WTC11 (cell line): ENCODE measurements around the gene CARD6. TPM values are rescaled to one million over a fixed set of nuclear protein-coding genes. Genes with fewer than 3 reads are reported as not detected.

ENCODE experiments used
- ATAC-seq: fragments of 200-7000 bp; cut with Tn5 transposase; 2 replicates; pipeline ENCODE4 v1.10.0; 2021; ENCODE audit warnings: mild to moderate bottlenecking, moderate library complexity
- CTCF ChIA-PET: fragments of 300-600 bp; sonication (Branson Sonifier 250); formaldehyde crosslinking; loops from one replicate; lab custom pipeline; 2021; ENCODE audit warnings: antibody characterized with exemption; lab: Charles Lee
- POLR2A ChIA-PET: fragments of 350-600 bp; sonication (Branson Sonifier 250); formaldehyde crosslinking; loops from one replicate; lab custom pipeline; 2021; ENCODE audit warnings: antibody characterized with exemption; lab: Charles Lee
- DNase-seq: peaks from one replicate; pipeline ENCODE4 v3.0.0; 2021; ENCODE audit warnings: low spot score
- H3K27ac Mint-ChIP-seq: 2 replicates; pipeline ENCODE4 v1.8.0; 2021; ENCODE audit warnings: mixed read lengths
- H3K27me3 Mint-ChIP-seq: 2 replicates; pipeline ENCODE4 v1.8.0; 2021; ENCODE audit warnings: low read depth, mild to moderate bottlenecking, moderate library complexity, mixed read lengths
- H3K36me3 Mint-ChIP-seq: 2 replicates; pipeline ENCODE4 v1.8.0; 2021; ENCODE audit warnings: mixed read lengths
- H3K4me1 Mint-ChIP-seq: 2 replicates; pipeline ENCODE4 v1.8.0; 2022; ENCODE audit warnings: mixed read lengths
- H3K4me3 Mint-ChIP-seq: 2 replicates; pipeline ENCODE4 v1.8.0; 2021; ENCODE audit warnings: mild to moderate bottlenecking, moderate library complexity, mixed read lengths
- H3K9me3 Mint-ChIP-seq: 2 replicates; pipeline ENCODE4 v1.8.0; 2021; ENCODE audit warnings: mixed read lengths
- AR ChIP-seq: fragments of 250-450 bp; sonication (Bioruptor Pico); IDR thresholded peaks from 2 replicates; pipeline ENCODE4 v1.9.0; 2021; ENCODE audit warnings: mild to moderate bottlenecking
- CREM ChIP-seq: sonication (generic); formaldehyde crosslinking; IDR thresholded peaks from 2 replicates; pipeline ENCODE4 v1.8.1; 2022; ENCODE audit warnings: mild to moderate bottlenecking, missing genetic modification reagents, moderate library complexity
- ERG ChIP-seq: fragments of 250-450 bp; sonication (Bioruptor Pico); IDR thresholded peaks from 2 replicates; pipeline ENCODE4 v1.8.0; 2021; ENCODE audit warnings: mild to moderate bottlenecking
- ESRRA ChIP-seq: sonication (generic); formaldehyde crosslinking; IDR thresholded peaks from 2 replicates; pipeline ENCODE4 v1.8.1; 2022; ENCODE audit warnings: mild to moderate bottlenecking, missing genetic modification reagents, borderline replicate concordance
- MLX ChIP-seq: sonication (generic); formaldehyde crosslinking; IDR thresholded peaks from 2 replicates; pipeline ENCODE4 v1.8.1; 2023; ENCODE audit warnings: mild to moderate bottlenecking, missing genetic modification reagents, moderate library complexity
- NFYB ChIP-seq: sonication (generic); formaldehyde crosslinking; conservative IDR thresholded peaks from 2 replicates; pipeline ENCODE4 v1.8.0; 2022; ENCODE audit warnings: low read depth, missing genetic modification reagents
- NR3C1 ChIP-seq: sonication (generic); formaldehyde crosslinking; conservative IDR thresholded peaks from 2 replicates; pipeline ENCODE4 v1.8.1; 2023; ENCODE audit warnings: low read depth, mild to moderate bottlenecking, missing genetic modification reagents
- PRDM15 ChIP-seq: sonication (generic); formaldehyde crosslinking; IDR thresholded peaks from 2 replicates; pipeline ENCODE4 v1.8.0; 2022; ENCODE audit warnings: missing genetic modification reagents
- RORB ChIP-seq: fragments of 250-450 bp; sonication (Bioruptor Pico); IDR thresholded peaks from 2 replicates; pipeline ENCODE4 v1.9.0; 2021; ENCODE audit warnings: mild to moderate bottlenecking
- SMAD3 ChIP-seq: sonication (generic); formaldehyde crosslinking; IDR thresholded peaks from 2 replicates; pipeline ENCODE4 v1.8.0; 2022; ENCODE audit warnings: missing genetic modification reagents, mild to moderate bottlenecking, borderline replicate concordance
- TEAD4 ChIP-seq: sonication (generic); formaldehyde crosslinking; IDR thresholded peaks from 2 replicates; pipeline ENCODE4 v1.8.0; 2022; ENCODE audit warnings: mild to moderate bottlenecking, missing genetic modification reagents
- ZNF263 ChIP-seq: sonication (generic); formaldehyde crosslinking; IDR thresholded peaks from 2 replicates; pipeline ENCODE4 v1.8.1; 2022; ENCODE audit warnings: low read depth, mild to moderate bottlenecking, moderate library complexity, missing genetic modification reagents
- ZNF671 ChIP-seq: fragments of 250-450 bp; sonication (Bioruptor Pico); IDR thresholded peaks from 2 replicates; pipeline ENCODE4 v1.8.0; 2021; ENCODE audit warnings: mild to moderate bottlenecking
- total RNA-seq: library from RNA; stranded (reverse); gene quantifications from 3 replicates; pipeline ENCODE4 v1.2.3, GENCODE V29; 2021
- TF ChIP-seq, protein P1 (sequence below): sonication (generic); formaldehyde crosslinking; conservative IDR thresholded peaks from 2 replicates; pipeline ENCODE4 v1.8.1; 2022; ENCODE audit warnings: mild to moderate bottlenecking, missing genetic modification reagents
- TF ChIP-seq, protein P2 (sequence below): sonication (generic); formaldehyde crosslinking; IDR thresholded peaks from 2 replicates; pipeline ENCODE4 v1.8.1; 2023; ENCODE audit warnings: mild to moderate bottlenecking, missing genetic modification reagents, moderate library complexity
- TF ChIP-seq, protein P3 (sequence below): sonication (generic); formaldehyde crosslinking; IDR thresholded peaks from 2 replicates; pipeline ENCODE4 v1.8.0; 2023; ENCODE audit warnings: missing genetic modification reagents, mild to moderate bottlenecking, borderline replicate concordance
- TF ChIP-seq, protein P4 (sequence below): sonication (generic); formaldehyde crosslinking; IDR thresholded peaks from 2 replicates; pipeline ENCODE4 v1.8.1; 2023; ENCODE audit warnings: mild to moderate bottlenecking, moderate library complexity, missing genetic modification reagents

The CARD6 gene
- total RNA-seq, 1 experiment from 2014 or later, result 0.24 TPM

- TF ChIP-seq ERG (CRISPR knock-in tag) (no peak), ESRRA (CRISPR knock-in tag) (no peak), RORB (CRISPR knock-in tag) (no peak), TEAD4 (no peak), AR (CRISPR knock-in tag) (no peak), NR3C1 (CRISPR knock-in tag) (no peak), NFYB (CRISPR knock-in tag) (no peak)
- TF ChIP-seq, protein P1, sequence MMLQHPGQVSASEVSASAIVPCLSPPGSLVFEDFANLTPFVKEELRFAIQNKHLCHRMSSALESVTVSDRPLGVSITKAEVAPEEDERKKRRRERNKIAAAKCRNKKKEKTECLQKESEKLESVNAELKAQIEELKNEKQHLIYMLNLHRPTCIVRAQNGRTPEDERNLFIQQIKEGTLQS, result no peak
- TF ChIP-seq, protein P2, sequence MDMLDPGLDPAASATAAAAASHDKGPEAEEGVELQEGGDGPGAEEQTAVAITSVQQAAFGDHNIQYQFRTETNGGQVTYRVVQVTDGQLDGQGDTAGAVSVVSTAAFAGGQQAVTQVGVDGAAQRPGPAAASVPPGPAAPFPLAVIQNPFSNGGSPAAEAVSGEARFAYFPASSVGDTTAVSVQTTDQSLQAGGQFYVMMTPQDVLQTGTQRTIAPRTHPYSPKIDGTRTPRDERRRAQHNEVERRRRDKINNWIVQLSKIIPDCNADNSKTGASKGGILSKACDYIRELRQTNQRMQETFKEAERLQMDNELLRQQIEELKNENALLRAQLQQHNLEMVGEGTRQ (CRISPR knock-in tag), result no peak
- TF ChIP-seq, all 79 proteins: peak for 0
These were observed 3.1 kb upstream of the CARD6 start (continued) for GRCh38 chr5:40838086-40838485.

DNA sequence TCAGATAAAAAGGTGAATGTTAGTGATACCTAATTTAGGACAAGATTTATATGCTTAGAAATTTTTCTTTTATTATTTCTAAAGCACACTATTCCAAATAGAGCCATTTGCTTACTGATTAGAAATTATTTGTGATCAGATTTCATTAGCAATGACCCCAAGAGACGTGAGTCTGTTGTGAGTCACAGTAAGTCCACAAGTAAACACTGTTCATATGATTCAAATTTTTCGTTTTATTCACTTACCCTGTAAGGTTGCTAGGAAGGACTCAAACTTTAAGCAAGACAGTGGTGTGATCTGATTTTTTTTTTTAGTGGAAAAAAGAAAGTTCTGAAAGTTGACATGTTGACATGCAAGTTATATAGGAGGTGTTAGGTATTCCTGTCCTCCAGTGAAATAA, 1.2 kb downstream of the CARD6 start:
- H3K36me3 Mint-ChIP-seq, result no peaks in the 10 kb centered on the region
- H3K4me3 Mint-ChIP-seq, result no peak overlapping the region
- ATAC-seq (no peak), DNase-seq (no peak)
- TF ChIP-seq ZNF263 (CRISPR knock-in tag), result no peak
- no peak overlapping the region for H3K27ac Mint-ChIP-seq
- ChIA-PET CTCF (interaction anchor here (0.9 kb wide), 1 partner anchor 29 kb away, joined by 3 read pairs; no protein-coding TSS in a partner anchor), POLR2A (interaction anchor here (0.6 kb wide), 1 partner anchor 40 kb away, joined by 3 read pairs; no protein-coding TSS in a partner anchor)
- H3K4me1 Mint-ChIP-seq, result peaks cover 14% of the 10 kb centered on the region
- H3K27me3 Mint-ChIP-seq, result peaks cover 3% of the 10 kb centered on the region; the same call in 1 of the 2 replicates
- H3K9me3 Mint-ChIP-seq, result no peaks in the 10 kb centered on the region

DNA sequence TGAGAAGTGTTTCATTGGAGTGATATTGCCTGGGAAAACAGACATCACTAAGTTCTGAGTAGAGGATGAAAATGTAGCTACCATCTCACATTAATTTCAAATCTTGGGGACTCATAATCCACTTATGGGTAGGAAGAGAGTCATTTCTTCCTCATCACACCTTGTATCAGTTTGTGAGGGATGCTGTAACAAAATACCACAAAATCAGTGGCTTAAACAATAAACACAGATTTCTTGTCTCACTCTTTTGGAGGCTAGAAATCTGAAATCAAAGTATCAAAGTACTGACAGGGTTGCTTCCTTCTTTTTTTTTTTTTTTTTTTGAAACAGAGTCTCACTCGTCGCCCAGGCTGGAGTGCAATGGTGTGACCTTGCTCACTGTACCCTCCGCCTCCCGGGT, 3.4 kb downstream of the CARD6 start:
- H3K27me3 Mint-ChIP-seq, result peaks cover 3% of the 10 kb centered on the region; the same call in 1 of the 2 replicates
- ChIA-PET CTCF (no interaction called here), POLR2A (no interaction called here)
- H3K36me3 Mint-ChIP-seq, result no peaks in the 10 kb centered on the region
- no peak overlapping the region for H3K4me3 Mint-ChIP-seq
- peaks cover 18% of the 10 kb centered on the region for H3K4me1 Mint-ChIP-seq
- H3K9me3 Mint-ChIP-seq, result no peaks in the 10 kb centered on the region
- DNase-seq, result no peak
- no peak overlapping the region for H3K27ac Mint-ChIP-seq
- no peak for ATAC-seq
- no peak for TF ChIP-seq CREM (CRISPR knock-in tag)
- no peak for TF ChIP-seq TEAD4
- TF ChIP-seq NR3C1 (CRISPR knock-in tag), result no peak
- TF ChIP-seq SMAD3, result no peak
- no peak for TF ChIP-seq MLX (CRISPR knock-in tag)
- no peak for TF ChIP-seq ZNF671 (CRISPR knock-in tag)
- no peak for TF ChIP-seq PRDM15
- TF ChIP-seq, protein P3, sequence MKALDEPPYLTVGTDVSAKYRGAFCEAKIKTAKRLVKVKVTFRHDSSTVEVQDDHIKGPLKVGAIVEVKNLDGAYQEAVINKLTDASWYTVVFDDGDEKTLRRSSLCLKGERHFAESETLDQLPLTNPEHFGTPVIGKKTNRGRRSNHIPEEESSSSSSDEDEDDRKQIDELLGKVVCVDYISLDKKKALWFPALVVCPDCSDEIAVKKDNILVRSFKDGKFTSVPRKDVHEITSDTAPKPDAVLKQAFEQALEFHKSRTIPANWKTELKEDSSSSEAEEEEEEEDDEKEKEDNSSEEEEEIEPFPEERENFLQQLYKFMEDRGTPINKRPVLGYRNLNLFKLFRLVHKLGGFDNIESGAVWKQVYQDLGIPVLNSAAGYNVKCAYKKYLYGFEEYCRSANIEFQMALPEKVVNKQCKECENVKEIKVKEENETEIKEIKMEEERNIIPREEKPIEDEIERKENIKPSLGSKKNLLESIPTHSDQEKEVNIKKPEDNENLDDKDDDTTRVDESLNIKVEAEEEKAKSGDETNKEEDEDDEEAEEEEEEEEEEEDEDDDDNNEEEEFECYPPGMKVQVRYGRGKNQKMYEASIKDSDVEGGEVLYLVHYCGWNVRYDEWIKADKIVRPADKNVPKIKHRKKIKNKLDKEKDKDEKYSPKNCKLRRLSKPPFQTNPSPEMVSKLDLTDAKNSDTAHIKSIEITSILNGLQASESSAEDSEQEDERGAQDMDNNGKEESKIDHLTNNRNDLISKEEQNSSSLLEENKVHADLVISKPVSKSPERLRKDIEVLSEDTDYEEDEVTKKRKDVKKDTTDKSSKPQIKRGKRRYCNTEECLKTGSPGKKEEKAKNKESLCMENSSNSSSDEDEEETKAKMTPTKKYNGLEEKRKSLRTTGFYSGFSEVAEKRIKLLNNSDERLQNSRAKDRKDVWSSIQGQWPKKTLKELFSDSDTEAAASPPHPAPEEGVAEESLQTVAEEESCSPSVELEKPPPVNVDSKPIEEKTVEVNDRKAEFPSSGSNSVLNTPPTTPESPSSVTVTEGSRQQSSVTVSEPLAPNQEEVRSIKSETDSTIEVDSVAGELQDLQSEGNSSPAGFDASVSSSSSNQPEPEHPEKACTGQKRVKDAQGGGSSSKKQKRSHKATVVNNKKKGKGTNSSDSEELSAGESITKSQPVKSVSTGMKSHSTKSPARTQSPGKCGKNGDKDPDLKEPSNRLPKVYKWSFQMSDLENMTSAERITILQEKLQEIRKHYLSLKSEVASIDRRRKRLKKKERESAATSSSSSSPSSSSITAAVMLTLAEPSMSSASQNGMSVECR (CRISPR knock-in tag), result no peak
- TF ChIP-seq, protein P4, sequence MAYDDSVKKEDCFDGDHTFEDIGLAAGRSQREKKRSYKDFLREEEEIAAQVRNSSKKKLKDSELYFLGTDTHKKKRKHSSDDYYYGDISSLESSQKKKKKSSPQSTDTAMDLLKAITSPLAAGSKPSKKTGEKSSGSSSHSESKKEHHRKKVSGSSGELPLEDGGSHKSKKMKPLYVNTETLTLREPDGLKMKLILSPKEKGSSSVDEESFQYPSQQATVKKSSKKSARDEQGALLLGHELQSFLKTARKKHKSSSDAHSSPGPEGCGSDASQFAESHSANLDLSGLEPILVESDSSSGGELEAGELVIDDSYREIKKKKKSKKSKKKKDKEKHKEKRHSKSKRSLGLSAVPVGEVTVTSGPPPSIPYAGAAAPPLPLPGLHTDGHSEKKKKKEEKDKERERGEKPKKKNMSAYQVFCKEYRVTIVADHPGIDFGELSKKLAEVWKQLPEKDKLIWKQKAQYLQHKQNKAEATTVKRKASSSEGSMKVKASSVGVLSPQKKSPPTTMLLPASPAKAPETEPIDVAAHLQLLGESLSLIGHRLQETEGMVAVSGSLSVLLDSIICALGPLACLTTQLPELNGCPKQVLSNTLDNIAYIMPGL (CRISPR knock-in tag), result no peak
